ENCODE measurements around the gene KLRC4. TPM values are rescaled to one million over a fixed set of nuclear protein-coding genes. Genes with fewer than 3 reads are reported as not detected.

KLRC4 gene
- total and polyA plus RNA-seq, 10 of the 15 experiments (the other 5 are each of a cell fraction or from before 2014, with no cell fraction given): 0.07 to 0.34 TPM; not detected in 8

- RAD21 ChIA-PET (ENCODE audit: unreplicated experiment): interaction anchor here (0.9 to 6.0 kb wide), 13 partner anchors 27 to 384 kb away, joined by 3 to 75 read pairs (median 7); partner anchors contain the start of gene KLRC4
- POLR2A ChIA-PET: interaction anchor here (1.2 to 4.1 kb wide), 3 partner anchors 27 to 46 kb away, joined by 3 to 24 read pairs (median 20); no protein-coding TSS in a partner anchor
- no peak for DNase-seq (ENCODE audit: low read depth, low spot score)
Measured at GRCh38 chr12:10365696-10366405, 43.7 kb downstream of the KLRC4 start.

GRCh38 chr12:10364815-10365622, 44.5 kb downstream of the KLRC4 start:
- FAIRE-seq: no peak
- Histone ChIP-seq H3K4me2 (ENCODE audit: control insufficient read depth, insufficient read depth) (peak overlapping the region; percentile 100), H3K4me3 (peak overlapping the region; percentile 72), H3K9ac (ENCODE audit: control insufficient read depth, insufficient read depth, low read length) (peak overlapping the region; percentile 71), H3K36me3 (ENCODE audit: control insufficient read depth in 2 of 2, insufficient read depth in 2 of 2, low read length in 1 of 2) (no peaks in the 10 kb centered on the region; a peak in 1 of 4 replicates), H3K79me2 (ENCODE audit: control insufficient read depth, insufficient read depth, low read length) (no peaks in the 10 kb centered on the region), H2AFZ (ENCODE audit: control insufficient read depth, low read depth, low read length) (peak overlapping the region; percentile 76), H3K27ac (ENCODE audit: control insufficient read depth, insufficient read depth) (peak overlapping the region; percentile 72), H3K4me1 (ENCODE audit: control insufficient read depth, insufficient read depth, low read length) (peaks cover 21% of the 10 kb centered on the region), H3K27me3 (replicated peaks in 1 of 2; ENCODE audit: control insufficient read depth in 2 of 2, insufficient read depth in 2 of 2, low read length in 1 of 2) (no peaks in the 10 kb centered on the region), H3K9me3 (replicated peaks; ENCODE audit: control insufficient read depth, insufficient read depth, low read length) (peaks cover 6% of the 10 kb centered on the region; the same call in 2 of the 3 replicates), H4K20me1 (ENCODE audit: control insufficient read depth, insufficient read depth) (no peaks in the 10 kb centered on the region)
- DNase-seq (ENCODE audit: low read depth, low spot score): peak; percentile 53
- ChIA-PET CTCF (interaction anchor here (0.6 to 4.0 kb wide), 13 partner anchors 10 to 384 kb away, joined by 3 to 30 read pairs (median 5); no protein-coding TSS in a partner anchor), SMC1A (ENCODE audit: uncharacterized antibody, unreplicated experiment) (interaction anchor here (0.6 to 6.5 kb wide), 21 partner anchors 9 to 570 kb away, joined by 3 to 67 read pairs (median 4); partner anchors contain the start of gene KLRD1), RAD21 (ENCODE audit: unreplicated experiment) (interaction anchor here (0.9 to 6.0 kb wide), 10 partner anchors 24 to 197 kb away, joined by 3 to 75 read pairs (median 6); partner anchors contain the start of gene KLRC4), POLR2A (interaction anchor here (0.6 to 4.1 kb wide), 8 partner anchors 9 to 80 kb away, joined by 3 to 24 read pairs (median 4); no protein-coding TSS in a partner anchor)
- no TSS peak for BruUV-seq (replicated peaks)
- 11% methylated on average over 15 of the region's 15 CpGs for WGBS (ENCODE audit: insufficient coverage, insufficient replicate concordance, low lambda C conversion rate, missing lambda C conversion rate)
- in situ Hi-C loops (cut with MboI) (no loop called here), intact Hi-C loops (cut with micrococcal nuclease; ENCODE audit: unreplicated experiment) (loop anchor here (1.0 kb wide), 2 partner anchors 30 to 197 kb away; no protein-coding TSS in a partner anchor)
- peak; percentile 71 for ATAC-seq
- TF ChIP-seq POLR2AphosphoS2 (IDR thresholded peaks at IDR 0.05; ENCODE audit: low read depth, low read length) (no peak), JUNB (IDR thresholded peaks at IDR 0.05) (no peak), DPF2 (IDR thresholded peaks at IDR 0.05) (no peak; the same call in 1 of the 2 replicates), JUND (IDR thresholded peaks at IDR 0.05; ENCODE audit: low read depth, low read length) (no peak), ZNF274 (IDR thresholded peaks at IDR 0.05; ENCODE audit: insufficient read depth, insufficient read length) (no peak), SMAD1 (IDR thresholded peaks at IDR 0.05; ENCODE audit: low read depth, partially characterized antibody) (no peak), ZNF622 (IDR thresholded peaks at IDR 0.05) (no peak), FOS (IDR thresholded peaks at IDR 0.05; ENCODE audit: borderline replicate concordance, extremely low read depth, insufficient read length) (no peak), ZBTB33 (IDR thresholded peaks at IDR 0.05) (no peak), ZNF384 (IDR thresholded peaks at IDR 0.05; ENCODE audit: borderline replicate concordance, low read depth, low read length) (peak; percentile 89)

More at GRCh38 chr12:10365696-10366405, 43.7 kb downstream of the KLRC4 start:
- no peaks in the 10 kb centered on the region for H4K20me1 ChIP-seq (ENCODE audit: control insufficient read depth, insufficient read depth)
- TF ChIP-seq SRF (IDR thresholded peaks at IDR 0.05; ENCODE audit: low read depth in 2 of 2, low read length in 2 of 2): no peak
- H3K27ac ChIP-seq (ENCODE audit: control insufficient read depth, insufficient read depth): peak overlapping the region; percentile 72
- ChIA-PET CTCF (interaction anchor here (0.9 to 4.0 kb wide), 16 partner anchors 9 to 385 kb away, joined by 3 to 35 read pairs (median 6); no protein-coding TSS in a partner anchor), SMC1A (ENCODE audit: uncharacterized antibody, unreplicated experiment) (interaction anchor here (0.6 to 6.5 kb wide), 25 partner anchors 8 to 1180 kb away, joined by 3 to 67 read pairs (median 3); partner anchors contain the start of genes KLRC4 and KLRD1)
- H3K36me3 ChIP-seq (ENCODE audit: control insufficient read depth in 2 of 2, insufficient read depth in 2 of 2, low read length in 1 of 2): no peaks in the 10 kb centered on the region; a peak in 1 of 4 replicates
- no peaks in the 10 kb centered on the region for H3K27me3 ChIP-seq (replicated peaks in 1 of 2; ENCODE audit: control insufficient read depth in 2 of 2, insufficient read depth in 2 of 2, low read length in 1 of 2)
- in situ Hi-C loops (cut with MboI) (no loop called here), intact Hi-C loops (cut with micrococcal nuclease; ENCODE audit: unreplicated experiment) (loop anchor here (1.0 kb wide), 1 partner anchor 196 kb away; no protein-coding TSS in a partner anchor)
- BruUV-seq (replicated peaks): no TSS peak
- H3K4me1 ChIP-seq (ENCODE audit: control insufficient read depth, insufficient read depth, low read length): peaks cover 21% of the 10 kb centered on the region
- peak overlapping the region; percentile 100 for H3K4me2 ChIP-seq (ENCODE audit: control insufficient read depth, insufficient read depth)
- peak overlapping the region; percentile 76 for H2AFZ ChIP-seq (ENCODE audit: control insufficient read depth, low read depth, low read length)
- H3K9ac ChIP-seq (ENCODE audit: control insufficient read depth, insufficient read depth, low read length): no peak overlapping the region
- H3K9me3 ChIP-seq (replicated peaks; ENCODE audit: control insufficient read depth, insufficient read depth, low read length): peaks cover 6% of the 10 kb centered on the region; the same call in 2 of the 3 replicates
- ATAC-seq (no peak), FAIRE-seq (no peak)
- no peaks in the 10 kb centered on the region for H3K79me2 ChIP-seq (ENCODE audit: control insufficient read depth, insufficient read depth, low read length)
- 65% methylated on average over 6 of the region's 6 CpGs for WGBS (ENCODE audit: insufficient coverage, insufficient replicate concordance, low lambda C conversion rate, missing lambda C conversion rate)
- H3K4me3 ChIP-seq: peak overlapping the region; percentile 72; the same call in 1 of the 2 replicates
